Caco-2 (cell line): Measurements from ENCODE around the gene MOV10. TPM values are rescaled to one million over a fixed set of nuclear protein-coding genes. Genes with fewer than 3 reads are reported as not detected.
"Not testable (repeated sequence)": the region's sequence is repeated elsewhere in the genome, so short reads cannot be mapped to it uniquely, and the experiment has no call there.

Experiments
- BruUV-seq: library from RNA; stranded (reverse); fragments of 400-500 nt; replicated peaks from 2 replicates; lab custom pipeline; 2021; lab: Mats Ljungman, UMichigan
- CTCF ChIA-PET: fragments of 300-600 bp; sonication (Branson Sonifier 250); formaldehyde crosslinking; loops from one replicate; lab custom pipeline; 2022; ENCODE audit warnings: antibody characterized with exemption; lab: Charles Lee
- POLR2A ChIA-PET: fragments of 300-600 bp; sonication (Branson Sonifier 250); formaldehyde crosslinking; loops from one replicate; lab custom pipeline; 2022; ENCODE audit warnings: antibody characterized with exemption; lab: Charles Lee
- DNase-seq, 2 experiments: peaks; one replicate each; pipeline versions ENCODE4 v3.0.0 to v3.0.0-alpha.2; 2020 to 2022
- H3K27me3 ChIP-seq: replicated peaks from 2 replicates; pipeline ENCODE4 v1.6.0; 2011; ENCODE audit warnings: low read length; ENCODE audit not compliant: control insufficient read depth, insufficient read depth
- H3K36me3 ChIP-seq: 2 replicates; pipeline ENCODE4 v1.5.1; 2011; ENCODE audit warnings: low read length; ENCODE audit not compliant: control insufficient read depth, insufficient read depth
- H3K4me1 ChIP-seq: fragments of 250-450 bp; sonication (Bioruptor Pico); 2 replicates; pipeline ENCODE4 v1.5.1; 2020; ENCODE audit warnings: mild to moderate bottlenecking
- H3K4me3 ChIP-seq: 2 replicates; pipeline ENCODE4 v1.5.1; 2011; ENCODE audit warnings: low read depth, mild to moderate bottlenecking, control low read depth, low read length
- H3K9me3 ChIP-seq: fragments of 250-450 bp; sonication (Bioruptor Pico); 2 replicates; pipeline ENCODE4 v1.5.1; 2020; ENCODE audit warnings: mild to moderate bottlenecking, moderate library complexity
- H3K27ac Mint-ChIP-seq: one replicate; pipeline ENCODE4 v1.8.0; 2022; ENCODE audit warnings: mixed read lengths; ENCODE audit not compliant: unreplicated experiment
- H3K27me3 Mint-ChIP-seq: one replicate; pipeline ENCODE4 v1.8.0; 2022; ENCODE audit warnings: mixed read lengths; ENCODE audit not compliant: insufficient read depth, unreplicated experiment
- H3K36me3 Mint-ChIP-seq: one replicate; pipeline ENCODE4 v1.8.0; 2022; ENCODE audit warnings: mild to moderate bottlenecking, mixed read lengths; ENCODE audit not compliant: insufficient read depth, unreplicated experiment
- H3K4me1 Mint-ChIP-seq: one replicate; pipeline ENCODE4 v1.8.0; 2022; ENCODE audit warnings: low read depth, mixed read lengths; ENCODE audit not compliant: unreplicated experiment
- H3K4me3 Mint-ChIP-seq: one replicate; pipeline ENCODE4 v1.8.0; 2022; ENCODE audit warnings: mild to moderate bottlenecking, moderate library complexity, mixed read lengths; ENCODE audit not compliant: unreplicated experiment
- H3K9me3 Mint-ChIP-seq: one replicate; pipeline ENCODE4 v1.8.0; 2022; ENCODE audit warnings: mixed read lengths; ENCODE audit not compliant: unreplicated experiment
- CTCF ChIP-seq, 2 experiments: fragments of 200-600 bp in 1 of 2; IDR thresholded peaks; 1 replicate in 1 of 2; 2 replicates in 1 of 2; pipeline versions ENCODE4 v1.5.1 to v1.8.0; 2011 to 2022; ENCODE audit warnings: antibody characterized with exemption in 1 of 2, control low read depth in 1 of 2, inconsistent platforms in 1 of 2, low read depth in 1 of 2, low read length in 1 of 2, mild to moderate bottlenecking in 1 of 2, moderate library complexity in 1 of 2; ENCODE audit not compliant: insufficient read depth in 1 of 2, severe bottlenecking in 1 of 2, unreplicated experiment in 1 of 2
- intact Hi-C: fragments of 100-400 bp; cut with micrococcal nuclease; formaldehyde crosslinking; loops from one replicate; pipeline ENCODE4 v1.10.0; 2022; ENCODE audit not compliant: unreplicated experiment
- total RNA-seq: library from RNA; stranded (reverse); gene quantifications from 2 replicates; pipeline ENCODE4 v1.2.3, GENCODE V29; 2022

Gene MOV10
- total RNA-seq, 1 experiment from 2014 or later = 102 TPM

- Mint-ChIP-seq H3K36me3 (peaks cover 10% of the 10 kb centered on the region), H3K9me3 (no peaks in the 10 kb centered on the region), H3K27me3 (no peaks in the 10 kb centered on the region), H3K4me1 (peaks cover 36% of the 10 kb centered on the region), H3K4me3 (no peak overlapping the region), H3K27ac (no peak overlapping the region)
- intact Hi-C loops = no loop called here
- BruUV-seq = no TSS peak
- POLR2A ChIA-PET = no interaction called here
- H3K9me3 ChIP-seq = no peaks in the 10 kb centered on the region
- H3K27me3 ChIP-seq = no peaks in the 10 kb centered on the region
- DNase-seq = no peak
- no peak overlapping the region for H3K4me3 ChIP-seq
- no peaks in the 10 kb centered on the region for H3K36me3 ChIP-seq
- CTCF ChIA-PET = no interaction called here
- TF ChIP-seq CTCF (IDR thresholded peaks at IDR 0.05; ENCODE audit: insufficient read depth in 1 of 2, low read depth in 1 of 2, low read length in 1 of 2, severe bottlenecking in 1 of 2, unreplicated experiment in 1 of 2) = no peak
- peaks cover 34% of the 10 kb centered on the region for H3K4me1 ChIP-seq
Measured at GRCh38 chr1:112636597-112637253, 37.7 kb upstream of the MOV10 start.

- Histone ChIP-seq H3K27me3 (no peaks in the 10 kb centered on the region), H3K4me1 (peaks cover 34% of the 10 kb centered on the region), H3K9me3 (no peaks in the 10 kb centered on the region), H3K4me3 (no peak overlapping the region), H3K36me3 (no peaks in the 10 kb centered on the region)
- POLR2A ChIA-PET = no interaction called here
- Mint-ChIP-seq H3K9me3 (no peaks in the 10 kb centered on the region), H3K27ac (no peak overlapping the region), H3K27me3 (no peaks in the 10 kb centered on the region), H3K36me3 (peaks cover 10% of the 10 kb centered on the region), H3K4me1 (peaks cover 30% of the 10 kb centered on the region), H3K4me3 (no peak overlapping the region)
- intact Hi-C loops = no loop called here
- TF ChIP-seq CTCF (IDR thresholded peaks at IDR 0.05; ENCODE audit: insufficient read depth in 1 of 2, low read depth in 1 of 2, low read length in 1 of 2, severe bottlenecking in 1 of 2, unreplicated experiment in 1 of 2) = no peak
- DNase-seq = no peak
- CTCF ChIA-PET = no interaction called here
- BruUV-seq = no TSS peak
Measured at GRCh38 chr1:112637254-112638109, 37.0 kb upstream of the MOV10 start.

GRCh38 chr1:112638110-112638428 lies 36.4 kb upstream of the MOV10 start:
- peaks cover 10% of the 10 kb centered on the region for H3K36me3 Mint-ChIP-seq
- no peak overlapping the region for H3K27ac Mint-ChIP-seq
- POLR2A ChIA-PET = no interaction called here
- BruUV-seq = no TSS peak
- CTCF ChIA-PET = no interaction called here
- peaks cover 29% of the 10 kb centered on the region for H3K4me1 Mint-ChIP-seq
- H3K4me3 ChIP-seq = no peak overlapping the region
- H3K4me1 ChIP-seq = peaks cover 32% of the 10 kb centered on the region
- intact Hi-C loops = no loop called here
- no peak for DNase-seq
- H3K9me3 ChIP-seq = no peaks in the 10 kb centered on the region
- no peaks in the 10 kb centered on the region for H3K27me3 Mint-ChIP-seq
- H3K36me3 ChIP-seq = no peaks in the 10 kb centered on the region
- no peak for TF ChIP-seq CTCF (IDR thresholded peaks at IDR 0.05; ENCODE audit: insufficient read depth in 1 of 2, low read depth in 1 of 2, low read length in 1 of 2, severe bottlenecking in 1 of 2, unreplicated experiment in 1 of 2)
- no peaks in the 10 kb centered on the region for H3K9me3 Mint-ChIP-seq
- H3K27me3 ChIP-seq = no peaks in the 10 kb centered on the region
- H3K4me3 Mint-ChIP-seq = no peak overlapping the region

- H3K4me3 ChIP-seq, DNase-seq, intact Hi-C loops, BruUV-seq, H3K9me3 Mint-ChIP-seq, H3K4me3 Mint-ChIP-seq, H3K27ac Mint-ChIP-seq, H3K36me3 Mint-ChIP-seq, POLR2A ChIA-PET, CTCF ChIA-PET, H3K27me3 ChIP-seq, H3K9me3 ChIP-seq, H3K36me3 ChIP-seq, H3K27me3 Mint-ChIP-seq: not testable (repeated sequence)
- peaks cover 15% of the 10 kb centered on the region for H3K4me1 Mint-ChIP-seq
- H3K4me1 ChIP-seq = peaks cover 12% of the 10 kb centered on the region; the same call in 1 of the 2 replicates
Measured at GRCh38 chr1:112640437-112640836, 34.0 kb upstream of the MOV10 start.
